ENCODE results near the gene PODXL.

DNA sequence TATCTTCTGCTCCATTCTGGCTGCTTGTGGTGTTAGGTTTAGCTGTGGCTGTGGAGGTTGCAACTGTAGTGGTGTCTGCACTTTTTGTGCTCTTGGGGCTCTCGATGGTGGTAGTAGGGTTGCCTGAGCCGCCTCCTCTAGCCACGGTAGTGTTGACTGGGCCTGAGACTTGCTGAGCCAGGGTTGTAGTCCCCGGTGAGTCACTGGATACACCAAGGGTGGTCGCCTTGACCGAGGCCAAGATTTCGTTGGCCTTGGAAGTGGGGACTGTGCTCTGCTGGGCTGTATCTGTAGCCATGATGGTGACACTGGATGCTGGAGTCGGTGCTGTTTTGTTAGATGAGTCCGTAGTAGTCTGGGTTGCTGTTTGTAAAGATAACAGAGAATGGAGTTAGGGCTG, 45.4 kb downstream of the PODXL start:
- no peak for TF ChIP-seq CTCF (IDR thresholded peaks at IDR 0.05)
- no peak for TF ChIP-seq POLR2A (IDR thresholded peaks at IDR 0.05)

All from testis (tissue), 2 donors.